Measurements from ENCODE around the gene PRPF8. TPM values are rescaled to one million over a fixed set of nuclear protein-coding genes. Genes with fewer than 3 reads are reported as not detected.

Gene PRPF8
- total RNA-seq, 4 donors from 2014 or later: 141 to 187 (median 163) TPM

DNA sequence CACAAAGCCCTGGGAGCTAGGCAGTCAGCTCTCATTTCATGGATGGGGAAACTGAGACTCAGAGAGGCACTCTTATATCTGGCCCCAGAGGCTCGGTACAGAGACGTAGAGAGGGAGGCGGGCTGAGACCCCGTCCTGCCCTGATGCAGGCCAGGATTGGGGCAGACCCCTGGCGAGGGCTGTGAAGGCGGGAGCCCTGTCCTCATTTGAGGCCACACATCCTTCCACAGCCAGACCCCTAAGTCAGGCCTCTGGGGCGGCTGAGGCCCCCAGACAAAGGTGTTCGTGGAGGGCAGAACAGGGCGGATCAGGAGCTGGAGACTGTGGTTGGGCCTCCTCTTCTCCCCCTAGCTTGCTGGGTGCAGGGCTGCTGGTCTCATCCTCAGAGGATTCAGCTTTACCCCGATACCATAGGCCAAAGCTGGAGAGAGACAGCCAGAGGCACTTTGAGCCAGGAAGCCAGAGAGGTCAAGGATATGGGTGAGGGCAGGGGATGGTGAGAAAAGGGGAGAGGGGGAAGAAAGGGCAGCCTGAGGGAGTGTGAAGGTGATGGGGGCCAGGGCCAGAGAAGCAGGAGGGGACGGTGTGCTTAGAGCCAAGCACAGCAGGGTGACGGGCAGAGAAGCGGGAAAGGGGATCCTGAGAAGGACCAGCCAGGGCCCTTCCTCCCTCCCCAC is 38.3 kb downstream of the PRPF8 start:
- Histone ChIP-seq H3K27me3 (peaks cover 0 to 3% (median 0%) of the 10 kb centered on the region in 4 donors), H3K4me1 (peaks cover 50 to 78% (median 75%) of the 10 kb centered on the region in 4 donors), H3K9me3 (no peaks in the 10 kb centered on the region), H3K4me3 (peak overlapping the region in 1 of 4 donors; percentile 43), H3K27ac (replicated peaks in 1 of 4) (peak overlapping the region; percentile 91 to 100 (median 97)), H3K36me3 (peaks cover 9 to 18% (median 12%) of the 10 kb centered on the region in 4 donors)
- WGBS: 80% methylated on average over 8 of the region's 13 CpGs
- DNase-seq (ENCODE audit: extremely low spot score): no peak
- intact Hi-C loops (cut with DNase I): loop anchor here (5.0 kb wide), 1 partner anchor 69 kb away; no protein-coding TSS in a partner anchor
- TF ChIP-seq, protein P1, sequence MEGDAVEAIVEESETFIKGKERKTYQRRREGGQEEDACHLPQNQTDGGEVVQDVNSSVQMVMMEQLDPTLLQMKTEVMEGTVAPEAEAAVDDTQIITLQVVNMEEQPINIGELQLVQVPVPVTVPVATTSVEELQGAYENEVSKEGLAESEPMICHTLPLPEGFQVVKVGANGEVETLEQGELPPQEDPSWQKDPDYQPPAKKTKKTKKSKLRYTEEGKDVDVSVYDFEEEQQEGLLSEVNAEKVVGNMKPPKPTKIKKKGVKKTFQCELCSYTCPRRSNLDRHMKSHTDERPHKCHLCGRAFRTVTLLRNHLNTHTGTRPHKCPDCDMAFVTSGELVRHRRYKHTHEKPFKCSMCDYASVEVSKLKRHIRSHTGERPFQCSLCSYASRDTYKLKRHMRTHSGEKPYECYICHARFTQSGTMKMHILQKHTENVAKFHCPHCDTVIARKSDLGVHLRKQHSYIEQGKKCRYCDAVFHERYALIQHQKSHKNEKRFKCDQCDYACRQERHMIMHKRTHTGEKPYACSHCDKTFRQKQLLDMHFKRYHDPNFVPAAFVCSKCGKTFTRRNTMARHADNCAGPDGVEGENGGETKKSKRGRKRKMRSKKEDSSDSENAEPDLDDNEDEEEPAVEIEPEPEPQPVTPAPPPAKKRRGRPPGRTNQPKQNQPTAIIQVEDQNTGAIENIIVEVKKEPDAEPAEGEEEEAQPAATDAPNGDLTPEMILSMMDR (IDR thresholded peaks at IDR 0.05): no peak
- TF ChIP-seq EP300 (IDR thresholded peaks at IDR 0.05) (no peak), POLR2A (IDR thresholded peaks at IDR 0.05; ENCODE audit: low read depth) (no peak), POLR2AphosphoS5 (IDR thresholded peaks at IDR 0.05) (no peak)

GRCh38 chr17:1645207-1646171 is 39.2 kb downstream of the PRPF8 start, which contains the start of gene SCARF1:
Gene SCARF1, minus strand, starts transcription at chr17:1645732. Its CDS starts 35 bp downstream, at chr17:1645697.
- Histone ChIP-seq H3K27me3 (peaks cover 0 to 3% (median 0%) of the 10 kb centered on the region in 4 donors), H3K9me3 (no peaks in the 10 kb centered on the region), H3K36me3 (peaks cover under 1 to 9% (median 4%) of the 10 kb centered on the region in 4 donors), H3K4me3 (peak within 1 kb of the TSS; percentile 43 to 58 (median 55)), H3K4me1 (peaks cover 44 to 71% (median 68%) of the 10 kb centered on the region in 4 donors), H3K27ac (replicated peaks in 1 of 4) (peak within 1 kb of the TSS; percentile 91 to 100 (median 97))
- WGBS: 78% methylated on average over 17 of the region's 25 CpGs
- TF ChIP-seq POLR2AphosphoS5 (IDR thresholded peaks at IDR 0.05) (peak; percentile 73 to 77), POLR2A (IDR thresholded peaks at IDR 0.05; ENCODE audit: low read depth) (no peak), EP300 (IDR thresholded peaks at IDR 0.05) (no peak)
- TF ChIP-seq, protein P1 (IDR thresholded peaks at IDR 0.05): no peak
- intact Hi-C loops (cut with DNase I): loop anchor here (5.0 kb wide), 1 partner anchor 68 kb away; no protein-coding TSS in a partner anchor
- no peak for DNase-seq (ENCODE audit: extremely low spot score)

- 63% methylated on average over 7 of the region's 15 CpGs for WGBS
- Histone ChIP-seq H3K27me3 (peaks cover 0 to 3% (median 0%) of the 10 kb centered on the region in 4 donors), H3K27ac (replicated peaks in 1 of 4) (peak overlapping the region; percentile 91 to 100 (median 97)), H3K36me3 (peaks cover 0 to 8% (median 0%) of the 10 kb centered on the region in 4 donors), H3K4me3 (peak overlapping the region; percentile 43 to 58 (median 55)), H3K9me3 (no peaks in the 10 kb centered on the region), H3K4me1 (peaks cover 38 to 63% (median 60%) of the 10 kb centered on the region in 4 donors)
- TF ChIP-seq EP300 (IDR thresholded peaks at IDR 0.05): no peak
- TF ChIP-seq, protein P1 (IDR thresholded peaks at IDR 0.05): no peak
- TF ChIP-seq POLR2AphosphoS5 (IDR thresholded peaks at IDR 0.05): peak in 1 of 2 donors; percentile 7
- TF ChIP-seq POLR2A (IDR thresholded peaks at IDR 0.05; ENCODE audit: low read depth): no peak
- DNase-seq (ENCODE audit: extremely low spot score): no peak
- intact Hi-C loops (cut with DNase I): loop anchor here (5.0 kb wide), 1 partner anchor 67 kb away; no protein-coding TSS in a partner anchor
Observed at GRCh38 chr17:1644493-1645206, 40.0 kb downstream of the PRPF8 start.

DNA sequence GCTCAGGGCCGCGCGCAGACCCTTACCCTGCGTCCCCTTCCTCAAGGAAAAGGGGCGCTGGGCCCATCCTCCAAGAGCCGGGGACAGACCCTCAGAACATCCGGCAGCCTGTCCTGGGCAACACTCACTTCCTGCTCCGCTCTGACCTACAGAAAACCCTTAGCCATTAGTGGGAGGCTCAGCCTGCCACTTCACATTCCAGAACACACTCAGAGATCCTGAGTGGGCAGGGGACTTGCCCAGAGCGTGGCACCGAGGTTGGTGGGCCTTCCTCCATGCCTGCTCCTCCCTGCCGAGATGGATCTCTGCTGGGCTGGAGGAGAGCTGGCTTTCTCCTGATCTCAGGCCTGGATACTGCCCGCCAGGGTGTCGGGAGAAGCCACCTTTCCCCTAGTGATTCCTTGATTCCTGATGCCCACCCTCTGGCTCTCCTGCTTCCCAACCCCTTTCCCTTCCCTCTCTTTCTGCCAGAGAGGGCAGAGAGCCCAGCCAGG is 40.6 kb downstream of the PRPF8 start:
- H3K27ac ChIP-seq (replicated peaks in 1 of 4): peak overlapping the region; percentile 91 to 100 (median 97)
- intact Hi-C loops (cut with DNase I): no loop called here
- H3K4me1 ChIP-seq: peaks cover 38 to 61% (median 59%) of the 10 kb centered on the region in 4 donors

More for the DNA sequence above, 40.6 kb downstream of the PRPF8 start:
- Histone ChIP-seq H3K36me3 (peaks cover 0 to 14% (median 0%) of the 10 kb centered on the region in 4 donors), H3K4me3 (peak overlapping the region; percentile 53 to 58 (median 56)), H3K27me3 (no peaks in the 10 kb centered on the region), H3K9me3 (no peaks in the 10 kb centered on the region)
- no peak for DNase-seq (ENCODE audit: extremely low spot score)
- no peak for TF ChIP-seq POLR2A (IDR thresholded peaks at IDR 0.05; ENCODE audit: low read depth)
- no peak for TF ChIP-seq POLR2AphosphoS5 (IDR thresholded peaks at IDR 0.05)
- TF ChIP-seq, protein P1 (IDR thresholded peaks at IDR 0.05): no peak
- no peak for TF ChIP-seq EP300 (IDR thresholded peaks at IDR 0.05)
- 47% methylated on average over 4 of the region's 13 CpGs for WGBS

Measured in esophagus muscularis mucosa (tissue), 4 donors.